Small intestine (tissue), 7 donors: ENCODE results near the gene RAPGEF6. TPM values are rescaled to one million over a fixed set of nuclear protein-coding genes. Genes with fewer than 3 reads are reported as not detected.
"Not testable (repeated sequence)": the region's sequence is repeated elsewhere in the genome, so short reads cannot be mapped to it uniquely, and the experiment has no call there.

Experiments used
- DNase-seq, 2 donors: peaks; one replicate each; pipeline versions ENCODE4 v3.0.0 to v3.0.0-alpha.2; 2013
- FAIRE-seq: peaks from 2 replicates; lab custom pipeline; 2012; peaks lifted over from hg19 to GRCh38; lab: Jason Lieb, UNC
- H3K27ac ChIP-seq, 3 donors: one replicate each; pipeline ENCODE4 v1.5.1; 2013; ENCODE audit warnings: low read length in 2 of 3, mild to moderate bottlenecking in 2 of 3, control low read depth in 1 of 3, inconsistent platforms in 1 of 3, low read depth in 1 of 3, moderate library complexity in 1 of 3
- H3K27me3 ChIP-seq, 3 donors: one replicate each; pipeline ENCODE4 v1.6.1; 2013; ENCODE audit warnings: low read length in 3 of 3, inconsistent platforms in 1 of 3; ENCODE audit not compliant: control insufficient read depth in 3 of 3, insufficient read depth in 3 of 3
- H3K36me3 ChIP-seq, 3 donors: one replicate each; pipeline ENCODE4 v1.6.1; 2013; ENCODE audit warnings: low read length in 3 of 3, inconsistent platforms in 1 of 3, low read depth in 1 of 3, mild to moderate bottlenecking in 1 of 3, moderate library complexity in 1 of 3; ENCODE audit not compliant: control insufficient read depth in 3 of 3, insufficient read depth in 2 of 3
- H3K4me1 ChIP-seq, 3 donors: one replicate each; pipeline ENCODE4 v1.6.1; 2013; ENCODE audit warnings: low read length in 2 of 3, inconsistent platforms in 1 of 3, low read depth in 1 of 3, mild to moderate bottlenecking in 1 of 3, moderate library complexity in 1 of 3; ENCODE audit not compliant: control insufficient read depth in 3 of 3, insufficient read depth in 2 of 3
- H3K4me3 ChIP-seq, 3 donors: one replicate each; pipeline ENCODE4 v1.5.1; 2013; ENCODE audit warnings: low read length in 3 of 3, control low read depth in 1 of 3, inconsistent platforms in 1 of 3, low read depth in 1 of 3, mild to moderate bottlenecking in 1 of 3, moderate library complexity in 1 of 3
- H3K9me3 ChIP-seq, 2 donors: one replicate each; pipeline ENCODE4 v1.6.1; 2013; ENCODE audit warnings: low read depth in 1 of 2, low read length in 1 of 2; ENCODE audit not compliant: control insufficient read depth in 2 of 2, insufficient read depth in 1 of 2
- WGBS, 3 donors: extraction: QIAGEN DNeasy Blood & Tissue Kit; methylation state at CpG; one replicate each; pipeline ENCODE4 v1.1.7; 2013; 5-methylcytosine and 5-hydroxymethylcytosine counted together
- polyA plus RNA-seq, 4 donors: library from polyadenylated mRNA; stranded (reverse) in 3 of 4; unstranded in 1 of 4; fragments of 200-250 nt in 3 of 4; fragments of 120-200 nt in 1 of 4; gene quantifications; one replicate each; pipeline versions ENCODE4 v1.2.1 to v1.2.3, GENCODE V29; 2013
- donor health status: healthy with polysubstance abuse.
- donor health status: control.
- donor health status: control.
- donor health status: Bipolar disorder and iron deficiency.
- donor health status: healthy.

Gene RAPGEF6
- polyA plus RNA-seq, 4 donors: 1.1 to 10.4 (median 2.3) TPM

DNA sequence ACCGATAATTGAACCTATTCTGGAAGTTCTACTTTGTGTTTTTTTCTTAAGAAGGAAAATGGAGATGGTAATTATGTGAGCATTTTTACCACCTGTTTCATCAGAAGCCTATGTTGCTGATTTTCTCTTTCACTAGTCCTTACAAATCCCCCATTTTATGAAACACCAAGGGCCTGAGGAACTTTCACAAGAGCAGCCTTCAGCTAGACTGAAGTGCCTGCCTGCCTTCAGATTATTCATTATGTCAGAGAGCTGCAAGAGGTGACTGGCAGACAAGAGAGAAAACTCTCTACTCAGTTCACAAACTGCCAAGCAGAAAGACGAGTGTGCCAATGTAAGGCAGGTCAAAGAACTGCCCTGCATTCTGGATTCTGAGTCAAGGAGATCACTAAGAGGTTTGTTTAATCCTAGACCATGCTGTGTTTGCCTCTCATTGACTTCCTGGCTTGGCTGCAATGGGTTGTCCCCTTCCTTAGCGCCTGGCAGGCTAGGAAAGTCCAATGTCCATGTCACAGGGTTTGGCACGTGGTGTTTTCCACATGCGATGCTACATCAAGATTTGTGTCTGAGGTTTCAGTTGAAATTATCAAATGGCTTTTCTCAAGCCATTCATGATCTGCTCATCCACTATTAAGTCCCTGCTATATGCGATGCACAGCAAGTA lies 227.9 kb downstream of the RAPGEF6 start:
- Histone ChIP-seq H3K9me3 (peaks cover 0 to 3% of the 10 kb centered on the region in 2 donors), H3K4me1 (no peaks in the 10 kb centered on the region), H3K27me3 (no peaks in the 10 kb centered on the region), H3K36me3 (peaks cover 0 to 21% (median 0%) of the 10 kb centered on the region in 3 donors), H3K27ac (no peak overlapping the region), H3K4me3 (no peak overlapping the region)
- FAIRE-seq: no peak
- 46 to 78% (median 54%) methylated on average over 6 of the region's 6 CpGs for WGBS, 3 donors
- DNase-seq: peak; percentile 26 to 73

GRCh38 chr5:131406076-131406475 lies 229.0 kb downstream of the RAPGEF6 start:
- WGBS, 3 donors: 83 to 91% (median 89%) methylated on average over 2 of the region's 2 CpGs
- no peaks in the 10 kb centered on the region for H3K4me1 ChIP-seq
- no peak overlapping the region for H3K27ac ChIP-seq
- peaks cover 0 to 11% of the 10 kb centered on the region in 2 donors for H3K9me3 ChIP-seq
- no peak overlapping the region for H3K4me3 ChIP-seq
- no peaks in the 10 kb centered on the region for H3K27me3 ChIP-seq
- DNase-seq (no peak), FAIRE-seq (no peak)
- peaks cover 0 to 21% (median 0%) of the 10 kb centered on the region in 3 donors for H3K36me3 ChIP-seq

GRCh38 chr5:131405674-131406073 lies 229.4 kb downstream of the RAPGEF6 start:
- Histone ChIP-seq H3K27ac (no peak overlapping the region), H3K4me1 (no peaks in the 10 kb centered on the region), H3K4me3 (no peak overlapping the region), H3K27me3 (no peaks in the 10 kb centered on the region), H3K9me3 (peaks cover 0 to 15% of the 10 kb centered on the region in 2 donors), H3K36me3 (peaks cover 0 to 21% (median 0%) of the 10 kb centered on the region in 3 donors)
- no peak for DNase-seq
- FAIRE-seq: no peak
- 94 to 98% (median 98%) methylated on average over 2 of the region's 2 CpGs for WGBS, 3 donors

GRCh38 chr5:131400585-131400984 lies 234.4 kb downstream of the RAPGEF6 start:
- Histone ChIP-seq H3K4me1 (no peaks in the 10 kb centered on the region), H3K27ac (no peak overlapping the region), H3K4me3 (no peak overlapping the region), H3K9me3 (peaks cover 0 to 17% of the 10 kb centered on the region in 2 donors), H3K27me3 (no peaks in the 10 kb centered on the region), H3K36me3 (peaks cover 2 to 9% (median 3%) of the 10 kb centered on the region in 3 donors)
- no peak for DNase-seq
- 93 to 99% (median 97%) methylated on average over 3 of the region's 3 CpGs for WGBS, 3 donors
- no peak for FAIRE-seq

DNA sequence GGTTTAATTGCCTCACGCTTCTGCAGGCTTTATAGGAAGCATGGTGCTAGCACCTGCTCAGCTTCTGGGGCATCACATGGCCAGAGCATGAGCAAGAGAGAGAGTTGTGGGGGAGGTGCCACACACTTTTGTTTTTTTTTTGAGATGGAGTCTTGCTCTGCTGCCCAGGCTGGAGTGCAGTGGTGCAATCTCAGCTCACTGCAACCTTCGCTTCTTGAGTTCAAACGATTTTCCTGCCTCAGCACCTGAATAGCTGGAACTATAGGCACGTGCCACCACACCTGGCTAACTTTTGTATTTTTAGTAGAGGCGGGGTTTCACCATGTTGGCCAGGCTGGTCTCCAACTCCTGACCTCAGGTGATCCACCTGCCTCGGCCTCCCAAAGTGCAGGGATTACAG lies 236.0 kb downstream of the RAPGEF6 start:
- DNase-seq, H3K27ac ChIP-seq, H3K4me1 ChIP-seq, H3K4me3 ChIP-seq, FAIRE-seq, H3K27me3 ChIP-seq: not testable (repeated sequence)
- H3K9me3 ChIP-seq: peaks cover 0 to 17% of the 10 kb centered on the region in 2 donors
- H3K36me3 ChIP-seq: peaks cover 5 to 12% (median 5%) of the 10 kb centered on the region in 3 donors
- 91 to 94% (median 92%) methylated on average over 6 of the region's 6 CpGs for WGBS, 3 donors

- H3K4me3 ChIP-seq: no peak overlapping the region
- H3K27me3 ChIP-seq: no peaks in the 10 kb centered on the region
- no peak for DNase-seq
- no peaks in the 10 kb centered on the region for H3K4me1 ChIP-seq
- no peak for FAIRE-seq
- H3K27ac ChIP-seq: no peak overlapping the region
- H3K36me3 ChIP-seq: peaks cover 5 to 12% (median 7%) of the 10 kb centered on the region in 3 donors
- WGBS, 3 donors: 91 to 95% (median 94%) methylated on average over 5 of the region's 5 CpGs
- H3K9me3 ChIP-seq: peaks cover 0 to 12% of the 10 kb centered on the region in 2 donors
Measured at GRCh38 chr5:131396630-131397273, 238.3 kb downstream of the RAPGEF6 start.

DNA sequence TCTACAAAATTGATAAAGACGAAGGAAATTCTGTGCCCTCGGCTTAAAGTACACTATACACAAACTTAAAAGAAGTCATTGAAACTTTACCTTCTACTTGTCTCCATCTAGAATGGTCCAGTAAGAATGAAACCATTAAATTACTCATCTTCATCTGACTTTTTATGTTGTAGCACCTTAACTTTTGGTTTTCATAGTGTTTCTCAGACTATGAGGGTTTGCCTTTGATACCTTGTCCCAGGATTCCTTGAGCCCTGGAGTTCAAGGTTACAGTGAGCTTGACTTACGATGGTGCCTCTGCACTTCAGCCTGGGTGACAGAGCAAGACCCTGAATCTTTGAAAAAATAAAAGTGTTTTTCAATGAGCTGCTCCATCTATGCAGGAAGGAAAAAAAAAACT lies 239.0 kb downstream of the RAPGEF6 start:
- 70 to 90% (median 76%) methylated on average over 3 of the region's 3 CpGs for WGBS, 3 donors
- no peak overlapping the region for H3K4me3 ChIP-seq
- H3K27me3 ChIP-seq: no peaks in the 10 kb centered on the region
- H3K36me3 ChIP-seq: peaks cover 5 to 16% (median 7%) of the 10 kb centered on the region in 3 donors
- H3K4me1 ChIP-seq: no peaks in the 10 kb centered on the region
- FAIRE-seq (no peak), DNase-seq (no peak)
- H3K9me3 ChIP-seq: peaks cover 0 to 5% of the 10 kb centered on the region in 2 donors
- H3K27ac ChIP-seq: no peak overlapping the region

DNA sequence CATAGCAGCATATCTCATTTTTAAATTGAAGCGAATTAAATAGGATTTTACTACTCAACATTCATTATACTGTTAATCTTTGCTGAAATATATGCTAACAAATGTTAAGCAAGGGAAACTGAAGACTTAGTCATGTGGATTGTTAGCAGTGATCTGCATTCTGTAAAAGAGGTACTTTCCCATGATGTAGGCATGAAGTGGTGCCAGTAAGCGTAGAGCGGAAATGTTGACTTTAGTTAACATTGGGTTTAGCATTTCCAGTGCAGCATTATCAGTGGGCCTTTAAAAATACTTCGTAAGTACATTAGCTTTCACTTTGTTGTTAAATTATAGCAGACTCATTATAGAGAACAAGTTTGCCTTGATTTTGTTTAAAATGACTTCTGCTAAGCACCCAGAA lies 240.9 kb downstream of the RAPGEF6 start:
- H3K27me3 ChIP-seq: no peaks in the 10 kb centered on the region
- FAIRE-seq: no peak
- no peak overlapping the region for H3K4me3 ChIP-seq
- no peaks in the 10 kb centered on the region for H3K4me1 ChIP-seq
- peaks cover 5 to 18% (median 9%) of the 10 kb centered on the region in 3 donors for H3K36me3 ChIP-seq
- DNase-seq: no peak
- no peak overlapping the region for H3K27ac ChIP-seq
- H3K9me3 ChIP-seq: no peaks in the 10 kb centered on the region
- 67 to 84% (median 69%) methylated on average over 4 of the region's 4 CpGs for WGBS, 3 donors
